Esophagus (tissue), 2 donors: Measurements from ENCODE around the gene ARID1B. TPM values are rescaled to one million over a fixed set of nuclear protein-coding genes. Genes with fewer than 3 reads are reported as not detected.
"Not testable (repeated sequence)": the region's sequence is repeated elsewhere in the genome, so short reads cannot be mapped to it uniquely, and the experiment has no call there.

Source experiments
- H3K27ac ChIP-seq, 2 donors: one replicate each; pipeline ENCODE4 v1.5.1; 2013; ENCODE audit warnings: low read depth in 2 of 2, mild to moderate bottlenecking in 2 of 2, inconsistent platforms in 1 of 2, low read length in 1 of 2, moderate library complexity in 1 of 2
- H3K27me3 ChIP-seq, 2 donors: one replicate each; pipeline ENCODE4 v1.6.1; 2013; ENCODE audit warnings: low read length in 2 of 2, control low read depth in 1 of 2, mild to moderate bottlenecking in 1 of 2; ENCODE audit not compliant: insufficient read depth in 2 of 2, control insufficient read depth in 1 of 2
- H3K36me3 ChIP-seq, 2 donors: one replicate each; pipeline ENCODE4 v1.6.1; 2013; ENCODE audit warnings: low read length in 1 of 2; ENCODE audit not compliant: control insufficient read depth in 2 of 2, insufficient read depth in 2 of 2
- H3K4me1 ChIP-seq, 2 donors: one replicate each; pipeline ENCODE4 v1.6.1; 2013; ENCODE audit warnings: low read length in 1 of 2; ENCODE audit not compliant: control insufficient read depth in 2 of 2, insufficient read depth in 2 of 2
- H3K4me3 ChIP-seq, 2 donors: one replicate each; pipeline ENCODE4 v1.5.1; 2013; ENCODE audit warnings: low read length in 2 of 2, mild to moderate bottlenecking in 2 of 2, low read depth in 1 of 2, moderate library complexity in 1 of 2
- H3K9me3 ChIP-seq, 2 donors: one replicate each; pipeline ENCODE4 v1.6.1; 2013; ENCODE audit warnings: mild to moderate bottlenecking in 2 of 2, low read depth in 1 of 2, low read length in 1 of 2, moderate library complexity in 1 of 2; ENCODE audit not compliant: control insufficient read depth in 2 of 2, insufficient read depth in 1 of 2
- WGBS, 2 donors: extraction: QIAGEN DNeasy Blood & Tissue Kit; methylation state at CpG; one replicate each; pipeline ENCODE4 v1.1.7; 2013; 5-methylcytosine and 5-hydroxymethylcytosine counted together
- polyA plus RNA-seq, 2 donors: library from polyadenylated mRNA; stranded (reverse); fragments of 200-250 nt; gene quantifications; one replicate each; pipeline ENCODE4 v1.2.3, GENCODE V29; 2013
- donor health status: healthy with polysubstance abuse.
- donor health status: Bipolar disorder and iron deficiency.

ARID1B gene
- polyA plus RNA-seq, 2 donors = 15.9 to 16.1 TPM

GRCh38 chr6:156943816-156944215 is 166.6 kb downstream of the ARID1B start:
- H3K27ac ChIP-seq = no peak overlapping the region
- 66 to 73% methylated on average over 4 of the region's 4 CpGs for WGBS, 2 donors
- H3K4me1 ChIP-seq = peaks cover 5 to 7% of the 10 kb centered on the region in 2 donors
- H3K36me3 ChIP-seq = no peaks in the 10 kb centered on the region
- H3K4me3 ChIP-seq = no peak overlapping the region
- H3K9me3 ChIP-seq = no peaks in the 10 kb centered on the region
- H3K27me3 ChIP-seq = no peaks in the 10 kb centered on the region

GRCh38 chr6:156944412-156944811 is 167.2 kb downstream of the ARID1B start:
- Histone ChIP-seq H3K27ac (no peak overlapping the region), H3K4me3 (no peak overlapping the region), H3K4me1 (peaks cover 7% of the 10 kb centered on the region in 2 donors), H3K36me3 (no peaks in the 10 kb centered on the region), H3K9me3 (no peaks in the 10 kb centered on the region), H3K27me3 (no peaks in the 10 kb centered on the region)
- WGBS, 2 donors = 93 to 95% methylated on average over 6 of the region's 6 CpGs

DNA sequence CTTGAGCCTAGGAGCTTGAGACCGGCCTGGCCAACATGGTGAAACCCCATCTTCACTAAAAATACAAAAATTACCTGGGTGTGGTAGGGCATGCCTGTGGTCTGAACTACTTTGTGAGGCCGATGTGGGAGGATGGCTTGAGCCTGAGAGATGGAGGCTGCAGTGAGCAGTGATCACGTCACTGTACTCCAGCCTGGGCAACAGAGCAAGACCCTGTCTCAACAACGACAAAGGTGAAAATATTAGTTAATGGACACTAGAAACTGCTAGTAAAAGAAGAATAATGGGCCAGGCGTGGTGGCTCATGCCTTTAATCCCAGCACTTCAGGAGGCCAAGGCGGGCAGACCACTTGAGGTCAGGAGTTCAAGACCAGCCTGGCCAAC is 168.6 kb downstream of the ARID1B start:
- H3K4me3 ChIP-seq, H3K9me3 ChIP-seq, H3K27ac ChIP-seq, H3K36me3 ChIP-seq, H3K27me3 ChIP-seq: not testable (repeated sequence)
- WGBS, 2 donors = 96% methylated on average over 6 of the region's 6 CpGs
- peaks cover 7 to 11% of the 10 kb centered on the region in 2 donors for H3K4me1 ChIP-seq

DNA sequence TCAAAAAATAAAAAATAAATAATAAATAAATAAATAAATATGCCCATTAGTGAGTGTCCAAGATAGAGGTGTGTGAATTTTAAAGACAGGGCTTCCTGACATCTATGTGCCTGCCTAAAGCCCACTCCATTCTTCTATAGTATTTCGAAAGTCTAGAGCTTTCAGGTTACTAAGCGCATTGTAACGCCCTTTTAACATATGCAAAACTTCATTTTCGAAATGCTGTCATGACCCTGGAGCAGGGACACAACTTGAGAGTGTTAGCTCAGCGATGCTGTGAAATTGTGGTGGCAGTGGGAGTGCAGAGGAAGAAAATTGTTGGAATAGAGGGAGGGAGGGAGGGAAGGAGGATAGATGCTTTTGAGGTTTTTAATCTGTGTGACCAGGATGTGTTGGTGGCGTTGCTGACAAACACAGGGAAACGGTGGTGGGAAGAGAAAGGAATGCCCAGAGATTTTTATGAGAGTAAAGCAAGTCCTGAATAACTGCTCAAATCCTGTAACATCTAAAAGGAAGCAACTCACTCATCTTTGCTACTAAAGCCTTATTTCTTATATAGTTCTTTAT is 169.3 kb downstream of the ARID1B start:
- peaks cover 7 to 11% of the 10 kb centered on the region in 2 donors for H3K4me1 ChIP-seq

GRCh38 chr6:156948277-156948676 is 171.1 kb downstream of the ARID1B start:
- peaks cover 2 to 12% of the 10 kb centered on the region in 2 donors for H3K4me1 ChIP-seq

More for the DNA sequence above, 169.3 kb downstream of the ARID1B start:
- H3K9me3 ChIP-seq = no peaks in the 10 kb centered on the region
- no peak overlapping the region for H3K4me3 ChIP-seq
- no peaks in the 10 kb centered on the region for H3K27me3 ChIP-seq
- H3K36me3 ChIP-seq = no peaks in the 10 kb centered on the region
- H3K27ac ChIP-seq = no peak overlapping the region
- WGBS, 2 donors = 84 to 86% methylated on average over 7 of the region's 7 CpGs

GRCh38 chr6:156948807-156949206 is 171.6 kb downstream of the ARID1B start:
- H3K27ac ChIP-seq = peak overlapping the region; percentile 9 to 42
- no peaks in the 10 kb centered on the region for H3K27me3 ChIP-seq
- peaks cover 2 to 12% of the 10 kb centered on the region in 2 donors for H3K4me1 ChIP-seq
- 73 to 80% methylated on average over 2 of the region's 2 CpGs for WGBS, 2 donors
- H3K9me3 ChIP-seq = no peaks in the 10 kb centered on the region
- no peaks in the 10 kb centered on the region for H3K36me3 ChIP-seq
- H3K4me3 ChIP-seq = no peak overlapping the region

More at GRCh38 chr6:156948277-156948676, 171.1 kb downstream of the ARID1B start:
- 92 to 94% methylated on average over 6 of the region's 6 CpGs for WGBS, 2 donors
- H3K36me3 ChIP-seq = no peaks in the 10 kb centered on the region
- no peak overlapping the region for H3K4me3 ChIP-seq
- no peaks in the 10 kb centered on the region for H3K9me3 ChIP-seq
- H3K27ac ChIP-seq = no peak overlapping the region
- no peaks in the 10 kb centered on the region for H3K27me3 ChIP-seq

- peaks cover 2 to 12% of the 10 kb centered on the region in 2 donors for H3K4me1 ChIP-seq
- H3K27ac ChIP-seq = peak overlapping the region; percentile 47 to 82
- 26 to 29% methylated on average over 2 of the region's 2 CpGs for WGBS, 2 donors
- no peak overlapping the region for H3K4me3 ChIP-seq
- H3K27me3 ChIP-seq = no peaks in the 10 kb centered on the region
- H3K9me3 ChIP-seq = no peaks in the 10 kb centered on the region
- H3K36me3 ChIP-seq = no peaks in the 10 kb centered on the region
These were observed 172.2 kb downstream of the ARID1B start for GRCh38 chr6:156949376-156949775.

GRCh38 chr6:156950084-156950483 is 172.9 kb downstream of the ARID1B start:
- Histone ChIP-seq H3K4me1 (peaks cover 2 to 15% of the 10 kb centered on the region in 2 donors), H3K27ac (peak overlapping the region in 1 of 2 donors; percentile 3), H3K9me3 (no peaks in the 10 kb centered on the region), H3K4me3 (no peak overlapping the region), H3K27me3 (no peaks in the 10 kb centered on the region), H3K36me3 (no peaks in the 10 kb centered on the region)
- 92 to 97% methylated on average over 2 of the region's 2 CpGs for WGBS, 2 donors

DNA sequence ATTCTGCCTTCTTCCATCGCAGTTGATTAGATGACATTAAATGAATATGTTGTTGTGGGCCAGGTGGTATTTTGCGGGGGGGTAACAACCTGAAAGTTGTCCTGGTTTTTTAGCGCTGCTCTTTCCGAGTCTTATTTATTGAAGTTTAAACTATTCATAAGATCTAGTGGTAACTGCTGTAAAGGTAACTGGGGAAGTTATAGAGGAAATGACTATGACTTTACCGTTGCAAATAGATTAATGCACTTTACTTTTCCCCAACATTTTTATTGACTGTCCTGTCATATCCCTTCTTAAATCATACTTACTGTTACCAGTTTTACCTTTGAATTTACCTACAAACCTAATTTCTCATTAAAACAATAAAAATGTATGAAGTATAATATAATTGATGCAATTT is 173.4 kb downstream of the ARID1B start:
- H3K36me3 ChIP-seq = no peaks in the 10 kb centered on the region
- WGBS, 2 donors = 85 to 87% methylated on average over 5 of the region's 5 CpGs
- no peaks in the 10 kb centered on the region for H3K9me3 ChIP-seq
- peaks cover 2 to 12% of the 10 kb centered on the region in 2 donors for H3K4me1 ChIP-seq
- H3K4me3 ChIP-seq = no peak overlapping the region
- H3K27me3 ChIP-seq = no peaks in the 10 kb centered on the region
- H3K27ac ChIP-seq = no peak overlapping the region

DNA sequence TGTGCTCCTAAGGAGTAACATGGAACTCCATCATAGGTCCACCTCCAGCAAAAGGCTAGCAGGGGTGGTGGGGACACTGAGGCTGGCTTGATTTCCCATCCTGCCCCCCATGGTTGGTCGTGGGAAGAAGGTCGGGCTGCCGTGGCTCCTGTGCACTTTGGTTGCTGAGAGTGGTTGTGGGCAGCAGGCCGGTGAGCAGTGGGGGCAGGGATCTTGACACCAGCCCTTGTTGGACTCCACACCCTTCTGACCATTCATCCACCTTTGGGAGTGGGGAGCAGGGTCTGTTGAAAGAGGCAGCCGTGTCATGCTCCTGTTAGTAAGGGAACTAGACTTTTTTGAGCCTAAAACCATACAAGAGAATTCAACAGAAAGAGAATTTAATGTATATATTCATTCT is 175.2 kb downstream of the ARID1B start:
- no peaks in the 10 kb centered on the region for H3K27me3 ChIP-seq
- no peaks in the 10 kb centered on the region for H3K9me3 ChIP-seq
- peaks cover 2 to 15% of the 10 kb centered on the region in 2 donors for H3K4me1 ChIP-seq
- no peak overlapping the region for H3K4me3 ChIP-seq
- no peaks in the 10 kb centered on the region for H3K36me3 ChIP-seq
- WGBS, 2 donors = 82 to 94% methylated on average over 5 of the region's 5 CpGs
- H3K27ac ChIP-seq = no peak overlapping the region
